A673 (cell line): ENCODE results near the gene GTF2I. TPM values are rescaled to one million over a fixed set of nuclear protein-coding genes. Genes with fewer than 3 reads are reported as not detected.
"Not testable (repeated sequence)": the region's sequence is repeated elsewhere in the genome, so short reads cannot be mapped to it uniquely, and the experiment has no call there.

Source experiments
- BruUV-seq: library from RNA; stranded (reverse); fragments of 400-500 nt; replicated peaks from 2 replicates; lab custom pipeline; 2021; lab: Mats Ljungman, UMichigan
- CTCF ChIA-PET: fragments of 300-600 bp; sonication (Branson Sonifier 250); formaldehyde crosslinking; loops from one replicate; lab custom pipeline; 2022; ENCODE audit warnings: antibody characterized with exemption; lab: Charles Lee
- POLR2A ChIA-PET: fragments of 300-600 bp; sonication (Branson Sonifier 250); formaldehyde crosslinking; loops from one replicate; lab custom pipeline; 2022; ENCODE audit warnings: antibody characterized with exemption; ENCODE audit not compliant: low non-redundant PET; lab: Charles Lee
- DNase-seq: peaks from one replicate; pipeline ENCODE4 v3.0.0-alpha.2; 2015; ENCODE audit warnings: low spot score
- H3K27ac ChIP-seq: fragments of 200-600 bp; sonication (generic); 2 replicates; pipeline ENCODE4 v1.5.1; 2016; ENCODE audit warnings: mixed run types, low read depth, mild to moderate bottlenecking, mixed read lengths, antibody characterized with exemption, low read length; ENCODE audit not compliant: poor library complexity, severe bottlenecking
- H3K27me3 ChIP-seq: fragments of 200-600 bp; sonication (generic); replicated peaks from 2 replicates; pipeline ENCODE4 v1.6.1; 2017; ENCODE audit warnings: mixed run types, low read depth, mild to moderate bottlenecking, mixed read lengths, antibody characterized with exemption, low read length; ENCODE audit not compliant: insufficient read depth, poor library complexity
- H3K36me3 ChIP-seq: fragments of 200-600 bp; sonication (generic); 2 replicates; pipeline ENCODE4 v1.6.1; 2016; ENCODE audit warnings: mixed run types, mild to moderate bottlenecking, mixed read lengths, antibody characterized with exemption, low read length; ENCODE audit not compliant: insufficient read depth, poor library complexity, severe bottlenecking
- H3K4me1 ChIP-seq: fragments of 200-600 bp; sonication (generic); 2 replicates; pipeline ENCODE4 v1.6.1; 2017; ENCODE audit warnings: mixed run types, mild to moderate bottlenecking, mixed read lengths, antibody characterized with exemption, low read length; ENCODE audit not compliant: insufficient read depth, poor library complexity, severe bottlenecking
- H3K4me3 ChIP-seq: fragments of 200-600 bp; sonication (generic); 2 replicates; pipeline ENCODE4 v1.5.1; 2016; ENCODE audit warnings: low read depth, mixed run types, mild to moderate bottlenecking, mixed read lengths, low read length; ENCODE audit not compliant: poor library complexity, severe bottlenecking
- H3K9me3 ChIP-seq: fragments of 200-600 bp; sonication (generic); 2 replicates; pipeline ENCODE4 v1.6.1; 2016; ENCODE audit warnings: mixed run types, low read depth, mild to moderate bottlenecking, mixed read lengths, antibody characterized with exemption, low read length; ENCODE audit not compliant: poor library complexity, severe bottlenecking
- intact Hi-C: fragments of 100-400 bp; cut with micrococcal nuclease; formaldehyde crosslinking; loops from one replicate; pipeline ENCODE4 v1.10.0; 2022; ENCODE audit not compliant: unreplicated experiment
- total RNA-seq: library from RNA; stranded (reverse); gene quantifications from 2 replicates; pipeline ENCODE4 v1.2.3, GENCODE V29; 2021

The GTF2I gene
- total RNA-seq, 1 experiment from 2014 or later = 270 TPM

DNA sequence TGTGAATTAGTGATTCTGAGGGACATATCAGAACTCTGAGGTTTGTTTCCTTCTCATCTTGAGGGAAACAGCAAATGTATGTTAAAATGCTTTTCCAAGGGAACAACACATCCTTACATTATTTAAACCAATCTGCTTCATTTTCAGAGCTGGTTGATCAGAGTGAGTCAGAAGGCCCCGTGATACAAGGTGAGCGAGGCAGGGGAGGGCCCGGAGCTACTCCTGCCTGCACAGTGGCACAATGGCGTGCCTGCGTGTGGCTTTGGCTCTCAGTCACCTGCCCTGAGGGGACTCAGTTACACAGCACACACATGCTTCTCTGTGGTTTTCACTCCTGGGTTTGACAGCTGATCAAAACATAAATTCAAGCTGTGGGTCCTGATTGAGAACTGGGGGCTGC, 99.2 kb downstream of the GTF2I start:
- H3K36me3 ChIP-seq, intact Hi-C loops, H3K4me1 ChIP-seq, CTCF ChIA-PET, H3K9me3 ChIP-seq, BruUV-seq, H3K4me3 ChIP-seq, H3K27me3 ChIP-seq, DNase-seq, POLR2A ChIA-PET, H3K27ac ChIP-seq: not testable (repeated sequence)

DNA sequence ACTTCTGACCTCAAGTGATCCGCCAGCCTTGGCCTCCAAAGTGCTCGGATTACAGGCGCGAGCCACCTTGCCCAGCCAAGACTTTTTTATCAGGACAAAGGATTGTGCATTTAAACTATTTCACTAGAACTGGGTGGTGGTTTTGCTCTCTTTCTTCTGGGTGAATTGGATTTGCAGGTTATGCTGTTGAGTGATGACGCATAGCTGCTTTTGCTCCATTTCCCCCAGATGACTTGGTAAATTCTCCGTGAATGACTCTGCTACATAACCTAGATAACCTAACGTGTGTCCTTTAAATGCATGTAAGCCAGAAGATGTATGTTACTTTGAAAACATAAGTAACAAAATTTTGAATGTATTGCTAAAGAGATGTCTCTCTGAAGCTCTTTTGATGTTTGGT, 100.8 kb downstream of the GTF2I start:
- H3K4me3 ChIP-seq, H3K4me1 ChIP-seq, H3K9me3 ChIP-seq, POLR2A ChIA-PET, H3K36me3 ChIP-seq, intact Hi-C loops, H3K27ac ChIP-seq, BruUV-seq, CTCF ChIA-PET, DNase-seq, H3K27me3 ChIP-seq: not testable (repeated sequence)

DNA sequence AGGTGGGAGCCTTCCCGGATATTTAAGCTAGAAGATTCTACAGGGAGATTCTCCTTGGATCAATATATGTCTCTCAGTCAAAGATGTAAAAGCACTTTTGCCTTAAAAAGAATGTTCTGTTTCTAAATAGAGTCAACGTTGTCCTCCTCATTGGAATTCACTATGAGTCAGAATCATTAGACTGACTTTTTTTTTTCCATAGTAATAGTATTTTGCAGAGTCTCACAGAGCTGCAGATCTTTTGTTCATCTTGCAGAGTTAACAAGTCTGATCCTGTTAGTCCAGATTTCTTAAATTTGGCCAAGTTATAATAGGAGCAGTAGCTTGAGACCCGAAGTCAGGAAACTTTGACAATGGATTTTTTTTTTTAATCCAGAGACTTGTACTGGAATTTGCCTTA, 101.5 kb downstream of the GTF2I start:
- H3K36me3 ChIP-seq, BruUV-seq, intact Hi-C loops, H3K27me3 ChIP-seq, CTCF ChIA-PET, H3K4me3 ChIP-seq, H3K9me3 ChIP-seq, DNase-seq, H3K27ac ChIP-seq, H3K4me1 ChIP-seq, POLR2A ChIA-PET: not testable (repeated sequence)

DNA sequence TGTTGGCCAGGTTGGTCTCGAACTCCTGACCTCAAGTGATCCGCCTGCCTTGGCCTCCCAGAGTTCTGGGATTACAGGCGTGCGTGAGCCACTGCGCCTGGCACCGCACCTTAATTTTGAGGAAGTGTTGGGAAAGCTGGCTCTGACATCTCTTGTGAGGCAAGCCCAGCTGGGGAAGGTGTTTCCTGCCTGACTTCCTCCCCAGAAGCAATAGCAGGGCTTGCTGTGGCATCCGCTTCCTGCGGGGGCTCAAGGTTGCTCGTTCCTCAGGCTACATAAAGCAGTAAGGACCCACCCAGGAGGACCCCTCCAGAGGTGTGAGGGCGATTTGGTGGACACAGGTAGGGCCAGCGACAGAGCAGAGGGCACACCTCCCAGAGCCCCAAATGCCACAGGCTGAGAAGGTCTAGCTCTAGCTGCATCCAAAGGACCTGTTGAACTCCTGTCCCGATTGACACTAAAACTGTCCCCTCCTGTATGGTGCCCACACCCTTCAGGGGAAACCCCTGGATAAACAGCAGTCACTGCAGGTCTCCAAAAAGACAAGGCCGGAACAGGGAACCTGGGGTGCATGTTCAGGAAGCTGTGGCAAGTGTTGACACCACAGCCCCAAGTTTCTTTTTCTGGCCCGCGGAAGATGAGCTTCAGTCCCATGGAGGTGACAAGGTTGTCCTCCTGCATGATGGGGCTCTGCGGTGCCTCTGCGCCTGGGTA, 107.8 kb downstream of the GTF2I start:
- H3K9me3 ChIP-seq, DNase-seq, H3K36me3 ChIP-seq, POLR2A ChIA-PET, CTCF ChIA-PET, H3K27ac ChIP-seq, H3K4me1 ChIP-seq, BruUV-seq, H3K4me3 ChIP-seq, H3K27me3 ChIP-seq, intact Hi-C loops: not testable (repeated sequence)

DNA sequence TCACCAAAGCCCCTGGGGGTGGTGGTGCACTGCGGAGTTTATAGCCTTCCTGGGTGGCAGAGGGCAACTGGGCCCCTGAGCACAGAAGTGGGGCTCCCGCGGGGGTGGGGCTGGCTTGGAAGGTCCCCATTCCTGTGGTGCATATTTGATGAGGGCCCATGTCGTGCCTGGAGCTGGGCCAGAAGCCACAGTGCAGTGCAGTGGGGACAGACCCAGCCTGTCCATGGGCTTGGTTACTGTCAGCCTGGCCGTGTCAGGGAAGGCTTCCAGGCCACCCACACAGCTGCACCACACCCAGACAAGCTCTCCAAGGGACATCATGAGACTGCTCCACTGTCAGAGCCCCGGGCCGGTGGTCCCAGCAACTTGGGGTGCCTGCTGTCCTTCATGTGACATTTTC, 109.0 kb downstream of the GTF2I start:
- POLR2A ChIA-PET, H3K36me3 ChIP-seq, H3K27ac ChIP-seq, H3K9me3 ChIP-seq, H3K4me3 ChIP-seq, BruUV-seq, H3K27me3 ChIP-seq, CTCF ChIA-PET, DNase-seq, H3K4me1 ChIP-seq, intact Hi-C loops: not testable (repeated sequence)

DNA sequence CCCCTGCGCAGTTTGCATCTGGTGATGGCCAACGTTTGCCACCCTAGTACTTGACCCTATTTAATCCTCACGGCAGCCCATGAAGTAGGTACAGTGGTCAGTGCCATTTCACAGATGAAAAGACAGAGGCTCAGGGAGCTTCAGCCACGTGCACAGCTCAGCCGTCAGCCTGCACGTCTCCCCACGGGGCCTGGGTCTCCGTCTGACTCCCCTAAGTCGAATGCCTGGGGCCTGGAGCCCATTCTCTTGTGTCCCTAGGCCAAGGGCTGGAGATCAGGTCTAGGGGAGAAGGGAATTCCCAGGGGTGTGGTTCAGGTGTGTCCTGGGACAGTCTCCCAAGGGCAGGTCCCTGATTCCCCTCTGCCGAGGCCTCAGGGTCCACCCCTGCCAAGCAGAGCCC, 109.5 kb downstream of the GTF2I start:
- H3K27me3 ChIP-seq, H3K9me3 ChIP-seq, POLR2A ChIA-PET, CTCF ChIA-PET, H3K27ac ChIP-seq, H3K36me3 ChIP-seq, H3K4me1 ChIP-seq, BruUV-seq, H3K4me3 ChIP-seq, intact Hi-C loops, DNase-seq: not testable (repeated sequence)

DNA sequence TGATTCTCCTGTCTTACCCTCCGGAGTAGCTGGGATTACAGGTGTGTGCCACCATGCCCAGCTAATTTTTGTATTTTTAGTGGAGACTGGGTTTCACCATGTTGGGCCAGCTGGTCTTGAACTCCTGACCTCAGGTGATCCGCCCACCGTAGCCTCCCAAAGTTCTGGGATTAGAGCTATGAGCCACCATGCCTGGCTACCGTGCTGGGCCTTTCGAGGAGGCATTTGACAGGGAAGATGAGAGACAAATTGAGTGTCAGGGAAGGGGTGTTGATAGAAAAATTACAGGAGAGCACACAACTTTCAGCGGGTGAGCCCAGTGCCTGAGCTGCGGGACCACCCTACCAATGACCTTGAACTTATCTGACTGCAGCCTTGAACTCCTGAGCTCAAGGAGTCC, 112.5 kb downstream of the GTF2I start:
- H3K27ac ChIP-seq, BruUV-seq, H3K4me3 ChIP-seq, DNase-seq, CTCF ChIA-PET, H3K9me3 ChIP-seq, POLR2A ChIA-PET, H3K36me3 ChIP-seq, H3K4me1 ChIP-seq, H3K27me3 ChIP-seq, intact Hi-C loops: not testable (repeated sequence)

DNA sequence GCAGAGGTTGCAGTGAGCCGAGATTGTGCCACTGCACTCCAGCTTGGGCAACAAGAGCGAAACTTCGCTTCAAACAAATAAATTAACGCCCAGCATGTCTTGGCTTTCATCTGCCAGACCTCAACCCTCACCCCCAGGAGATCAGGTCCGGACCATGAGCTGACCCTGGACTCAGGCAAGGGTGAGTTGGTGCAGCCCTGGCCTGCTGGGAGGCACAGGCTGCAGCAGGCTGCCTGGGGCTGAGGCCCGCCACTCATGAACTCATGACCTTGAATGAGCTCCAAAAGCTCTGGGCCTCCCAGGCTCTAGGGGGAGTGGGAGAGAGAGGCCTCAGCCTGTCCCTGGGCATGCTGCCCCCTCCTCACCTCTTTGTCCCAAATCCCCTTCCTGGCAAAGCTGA, 114.6 kb downstream of the GTF2I start:
- POLR2A ChIA-PET, H3K4me1 ChIP-seq, H3K9me3 ChIP-seq, H3K27ac ChIP-seq, H3K4me3 ChIP-seq, H3K27me3 ChIP-seq, BruUV-seq, DNase-seq, H3K36me3 ChIP-seq, CTCF ChIA-PET, intact Hi-C loops: not testable (repeated sequence)
